NB4 (cell line): Measurements from ENCODE around the gene ZNF236.

Experiments
- MYC ChIP-seq: IDR thresholded peaks from 2 replicates; pipeline ENCODE4 v1.6.1; 2011; ENCODE audit warnings: low read depth, low read length
- POLR2A ChIP-seq: IDR thresholded peaks from 2 replicates; pipeline ENCODE4 v1.6.1; 2011; ENCODE audit warnings: mild to moderate bottlenecking; ENCODE audit not compliant: insufficient read length; ENCODE audit errors: extremely low read depth
- TF ChIP-seq, protein P1 (sequence below): IDR thresholded peaks from one replicate; pipeline ENCODE4 v1.5.1; 2012; ENCODE audit warnings: low read depth, low read length

GRCh38 chr18:76996429-76996828 lies 174.1 kb downstream of the ZNF236 start:
- TF ChIP-seq, protein P1, sequence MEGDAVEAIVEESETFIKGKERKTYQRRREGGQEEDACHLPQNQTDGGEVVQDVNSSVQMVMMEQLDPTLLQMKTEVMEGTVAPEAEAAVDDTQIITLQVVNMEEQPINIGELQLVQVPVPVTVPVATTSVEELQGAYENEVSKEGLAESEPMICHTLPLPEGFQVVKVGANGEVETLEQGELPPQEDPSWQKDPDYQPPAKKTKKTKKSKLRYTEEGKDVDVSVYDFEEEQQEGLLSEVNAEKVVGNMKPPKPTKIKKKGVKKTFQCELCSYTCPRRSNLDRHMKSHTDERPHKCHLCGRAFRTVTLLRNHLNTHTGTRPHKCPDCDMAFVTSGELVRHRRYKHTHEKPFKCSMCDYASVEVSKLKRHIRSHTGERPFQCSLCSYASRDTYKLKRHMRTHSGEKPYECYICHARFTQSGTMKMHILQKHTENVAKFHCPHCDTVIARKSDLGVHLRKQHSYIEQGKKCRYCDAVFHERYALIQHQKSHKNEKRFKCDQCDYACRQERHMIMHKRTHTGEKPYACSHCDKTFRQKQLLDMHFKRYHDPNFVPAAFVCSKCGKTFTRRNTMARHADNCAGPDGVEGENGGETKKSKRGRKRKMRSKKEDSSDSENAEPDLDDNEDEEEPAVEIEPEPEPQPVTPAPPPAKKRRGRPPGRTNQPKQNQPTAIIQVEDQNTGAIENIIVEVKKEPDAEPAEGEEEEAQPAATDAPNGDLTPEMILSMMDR: no peak
- TF ChIP-seq POLR2A (no peak), MYC (no peak)
